Measurements from ENCODE around the gene TCERG1L. TPM values are rescaled to one million over a fixed set of nuclear protein-coding genes. Genes with fewer than 3 reads are reported as not detected.

Gene TCERG1L
- total RNA-seq, 4 donors from 2014 or later, result 0.12 TPM; not detected in 3

GRCh38 chr10:131188494-131188893, 123.0 kb downstream of the TCERG1L start:
- Histone ChIP-seq H3K4me1 (no peaks in the 10 kb centered on the region), H3K27me3 (peaks cover 13% of the 10 kb centered on the region), H3K4me3 (no peak overlapping the region), H3K27ac (no peak overlapping the region), H3K9me3 (peaks cover 0 to 15% (median 0%) of the 10 kb centered on the region in 3 donors), H3K36me3 (no peaks in the 10 kb centered on the region)
- ATAC-seq, result no peak
- TF ChIP-seq CTCF (IDR thresholded peaks at IDR 0.05), result no peak
- no peak for TF ChIP-seq POLR2AphosphoS5 (IDR thresholded peaks at IDR 0.05)
- TF ChIP-seq EP300 (IDR thresholded peaks at IDR 0.05), result no peak
- no peak for TF ChIP-seq POLR2A (IDR thresholded peaks at IDR 0.05)
- WGBS, 2 donors (ENCODE audit: low coverage in 1 of 2), result 85 to 89% methylated on average over 4 of the region's 4 CpGs

GRCh38 chr10:131187926-131188325, 123.6 kb downstream of the TCERG1L start:
- Histone ChIP-seq H3K4me3 (no peak overlapping the region), H3K36me3 (no peaks in the 10 kb centered on the region), H3K27ac (no peak overlapping the region), H3K9me3 (peaks cover 0 to 15% (median 0%) of the 10 kb centered on the region in 3 donors), H3K27me3 (peaks cover 19% of the 10 kb centered on the region), H3K4me1 (no peaks in the 10 kb centered on the region)
- 83 to 88% methylated on average over 5 to 7 of the region's 7 CpGs for WGBS, 2 donors (ENCODE audit: low coverage in 1 of 2)
- TF ChIP-seq POLR2A (IDR thresholded peaks at IDR 0.05) (no peak), CTCF (IDR thresholded peaks at IDR 0.05) (no peak), EP300 (IDR thresholded peaks at IDR 0.05) (no peak)
- no peak for ATAC-seq

GRCh38 chr10:131187274-131187673, 124.2 kb downstream of the TCERG1L start:
- Histone ChIP-seq H3K27ac (no peak overlapping the region), H3K4me3 (no peak overlapping the region), H3K36me3 (no peaks in the 10 kb centered on the region), H3K9me3 (peaks cover 0 to 10% (median 0%) of the 10 kb centered on the region in 3 donors), H3K4me1 (no peaks in the 10 kb centered on the region), H3K27me3 (peaks cover 20% of the 10 kb centered on the region)
- 67% methylated on average over 3 of the region's 7 CpGs; no CpG with 5 or more reads in 1 of the 2 donors for WGBS, 2 donors (ENCODE audit: low coverage in 1 of 2)
- TF ChIP-seq POLR2A (IDR thresholded peaks at IDR 0.05), result no peak
- TF ChIP-seq CTCF (IDR thresholded peaks at IDR 0.05), result no peak
- TF ChIP-seq POLR2AphosphoS5 (IDR thresholded peaks at IDR 0.05), result no peak
- TF ChIP-seq EP300 (IDR thresholded peaks at IDR 0.05), result no peak
- ATAC-seq, result no peak

DNA sequence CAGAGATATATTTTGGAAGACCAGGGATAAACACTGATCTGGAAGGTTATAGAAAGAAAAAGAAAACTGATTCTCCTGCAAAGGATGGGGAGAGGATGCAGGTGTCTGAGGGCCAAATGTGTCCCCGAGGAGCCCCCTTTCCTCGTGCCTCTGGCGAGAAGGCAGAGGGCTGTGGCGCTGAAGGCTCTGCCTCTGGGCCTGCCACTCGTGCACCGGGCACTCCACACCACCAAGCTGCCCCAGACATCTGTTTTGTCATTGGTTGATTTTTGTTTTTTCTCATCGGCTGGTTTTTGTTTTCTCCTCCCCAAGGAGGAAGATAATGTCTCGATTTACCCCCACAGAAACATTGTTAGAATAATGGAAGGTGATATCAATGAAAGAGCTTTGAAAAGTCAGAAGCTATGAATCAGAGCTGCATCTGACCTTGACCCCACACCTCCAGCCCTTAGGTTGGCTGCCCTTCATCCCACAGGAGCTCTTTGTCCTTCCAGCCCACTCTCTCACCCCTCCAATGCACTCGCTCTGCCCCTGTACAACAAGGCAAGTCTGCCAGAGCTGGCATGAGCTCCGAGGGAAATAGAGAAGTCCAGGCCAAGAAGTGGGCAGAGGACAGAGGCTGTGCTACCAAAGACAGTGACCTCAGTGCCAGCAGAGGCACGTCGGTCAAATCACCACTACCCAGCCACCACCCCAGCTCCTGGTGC, 124.8 kb downstream of the TCERG1L start:
- Histone ChIP-seq H3K27me3 (peaks cover 20% of the 10 kb centered on the region), H3K27ac (no peak overlapping the region), H3K9me3 (peaks cover 0 to 6% (median 0%) of the 10 kb centered on the region in 3 donors), H3K4me1 (no peaks in the 10 kb centered on the region), H3K4me3 (no peak overlapping the region), H3K36me3 (no peaks in the 10 kb centered on the region)
- WGBS, 2 donors (ENCODE audit: low coverage in 1 of 2), result 79 to 81% methylated on average over 5 to 7 of the region's 12 CpGs
- no peak for TF ChIP-seq EP300 (IDR thresholded peaks at IDR 0.05)
- TF ChIP-seq CTCF (IDR thresholded peaks at IDR 0.05), result no peak
- TF ChIP-seq POLR2AphosphoS5 (IDR thresholded peaks at IDR 0.05), result no peak
- no peak for TF ChIP-seq POLR2A (IDR thresholded peaks at IDR 0.05)
- no peak for ATAC-seq

DNA sequence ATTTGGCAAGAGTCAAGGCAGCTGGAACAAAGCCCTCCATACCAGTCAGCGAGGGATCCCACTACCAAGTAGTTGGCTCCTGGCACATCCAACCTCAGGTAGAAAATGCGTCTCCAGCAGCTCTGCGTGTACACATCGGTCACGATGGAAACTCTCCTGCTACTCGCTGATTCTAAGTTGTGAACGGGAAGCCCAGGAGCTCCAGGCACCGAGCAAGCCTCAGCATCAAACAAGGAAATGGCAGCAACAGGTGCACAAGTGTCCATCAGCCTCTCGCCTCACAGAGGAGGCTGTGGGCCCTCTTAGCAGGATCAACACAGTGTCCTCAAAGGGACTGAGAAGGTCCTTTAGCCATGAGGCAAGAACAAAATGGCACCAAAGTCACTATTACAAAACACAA, 127.0 kb downstream of the TCERG1L start:
- H3K4me1 ChIP-seq, result no peaks in the 10 kb centered on the region
- H3K27me3 ChIP-seq, result peaks cover 30% of the 10 kb centered on the region
- no peaks in the 10 kb centered on the region for H3K36me3 ChIP-seq
- ATAC-seq, result no peak
- H3K9me3 ChIP-seq, result no peaks in the 10 kb centered on the region
- 63 to 81% methylated on average over 2 to 9 of the region's 9 CpGs for WGBS, 2 donors (ENCODE audit: low coverage in 1 of 2)
- H3K4me3 ChIP-seq, result no peak overlapping the region
- TF ChIP-seq EP300 (IDR thresholded peaks at IDR 0.05) (no peak), POLR2AphosphoS5 (IDR thresholded peaks at IDR 0.05) (no peak), POLR2A (IDR thresholded peaks at IDR 0.05) (no peak), CTCF (IDR thresholded peaks at IDR 0.05) (no peak)
- no peak overlapping the region for H3K27ac ChIP-seq

Measured in gastroesophageal sphincter (tissue), 4 donors.